ENCODE measurements around the gene GPR135. TPM values are rescaled to one million over a fixed set of nuclear protein-coding genes. Genes with fewer than 3 reads are reported as not detected.
A peak's percentile ranks its signal among the peaks of the same experiment; 100 is the strongest.

Gene GPR135
- total RNA-seq, 3 donors from 2014 or later (not counting 1 experiment from before 2014, with no cell fraction given) = 1.3 to 1.8 (median 1.8) TPM

- ATAC-seq = no peak
Measured at GRCh38 chr14:59482541-59483331, 17.6 kb upstream of the GPR135 start.

GRCh38 chr14:59481871-59482540 lies 16.8 kb upstream of the GPR135 start:
- H3K27ac ChIP-seq (ENCODE audit: low read length) = no peak overlapping the region
- no peaks in the 10 kb centered on the region for H3K9me3 ChIP-seq (ENCODE audit: control insufficient read depth, insufficient read depth, low read length)
- intact Hi-C loops (cut with micrococcal nuclease) = loop anchor here (5.0 kb wide), 1 partner anchor 610 kb away; the partner anchor contains the start of gene PCNX4
- 100% methylated on average over 2 of the region's 2 CpGs for WGBS (ENCODE audit: insufficient coverage)
- no peak for DNase-seq
- peaks cover 24% of the 10 kb centered on the region for H3K4me1 ChIP-seq (ENCODE audit: control insufficient read depth, insufficient read depth, low read length)
- H3K4me1 Mint-ChIP-seq = peaks cover 41 to 49% of the 10 kb centered on the region in 2 donors
- peaks cover 3% of the 10 kb centered on the region for H3K36me3 ChIP-seq (ENCODE audit: control insufficient read depth, insufficient read depth, low read length)
- H3K27ac Mint-ChIP-seq = peak overlapping the region; percentile 69 to 86
- TF ChIP-seq CTCF (IDR thresholded peaks at IDR 0.05) = no peak
- no peaks in the 10 kb centered on the region for H3K27me3 ChIP-seq (ENCODE audit: control insufficient read depth, insufficient read depth, low read length)
- no peaks in the 10 kb centered on the region for H3K27me3 Mint-ChIP-seq (ENCODE audit: low read depth in 2 of 2)
- ATAC-seq = no peak
- H3K9me3 Mint-ChIP-seq = no peaks in the 10 kb centered on the region
- no peak overlapping the region for H3K4me3 ChIP-seq (ENCODE audit: low read length)
- no peak overlapping the region for H3K4me3 Mint-ChIP-seq
- no peaks in the 10 kb centered on the region for H3K36me3 Mint-ChIP-seq

More at GRCh38 chr14:59482541-59483331, 17.6 kb upstream of the GPR135 start:
- H3K36me3 ChIP-seq (ENCODE audit: control insufficient read depth, insufficient read depth, low read length) = peaks cover 6% of the 10 kb centered on the region
- Mint-ChIP-seq H3K36me3 (no peaks in the 10 kb centered on the region), H3K27me3 (ENCODE audit: low read depth in 2 of 2) (no peaks in the 10 kb centered on the region), H3K9me3 (no peaks in the 10 kb centered on the region), H3K4me1 (peaks cover 41 to 49% of the 10 kb centered on the region in 2 donors), H3K27ac (peak overlapping the region; percentile 86), H3K4me3 (peak overlapping the region; percentile 93)
- H3K4me3 ChIP-seq (ENCODE audit: low read length) = no peak overlapping the region
- no peak overlapping the region for H3K27ac ChIP-seq (ENCODE audit: low read length)
- peaks cover 24% of the 10 kb centered on the region for H3K4me1 ChIP-seq (ENCODE audit: control insufficient read depth, insufficient read depth, low read length)
- no peak for DNase-seq
- H3K27me3 ChIP-seq (ENCODE audit: control insufficient read depth, insufficient read depth, low read length) = no peaks in the 10 kb centered on the region
- H3K9me3 ChIP-seq (ENCODE audit: control insufficient read depth, insufficient read depth, low read length) = no peaks in the 10 kb centered on the region
- intact Hi-C loops (cut with micrococcal nuclease) = loop anchor here (5.0 kb wide), 1 partner anchor 610 kb away; the partner anchor contains the start of gene PCNX4
- no peak for TF ChIP-seq CTCF (IDR thresholded peaks at IDR 0.05)
- WGBS (ENCODE audit: insufficient coverage) = 93% methylated on average over 5 of the region's 6 CpGs

GRCh38 chr14:59481407-59481806 lies 16.2 kb upstream of the GPR135 start:
- H3K4me3 Mint-ChIP-seq = no peak overlapping the region
- Histone ChIP-seq H3K4me3 (ENCODE audit: low read length) (no peak overlapping the region), H3K27ac (ENCODE audit: low read length) (no peak overlapping the region), H3K27me3 (ENCODE audit: control insufficient read depth, insufficient read depth, low read length) (no peaks in the 10 kb centered on the region), H3K36me3 (ENCODE audit: control insufficient read depth, insufficient read depth, low read length) (peaks cover 7% of the 10 kb centered on the region), H3K9me3 (ENCODE audit: control insufficient read depth, insufficient read depth, low read length) (no peaks in the 10 kb centered on the region), H3K4me1 (ENCODE audit: control insufficient read depth, insufficient read depth, low read length) (peaks cover 24% of the 10 kb centered on the region)
- H3K9me3 Mint-ChIP-seq = no peaks in the 10 kb centered on the region
- no peaks in the 10 kb centered on the region for H3K36me3 Mint-ChIP-seq
- H3K4me1 Mint-ChIP-seq = peaks cover 41 to 49% of the 10 kb centered on the region in 2 donors
- ATAC-seq (no peak), DNase-seq (no peak)
- 100% methylated on average over 2 of the region's 2 CpGs for WGBS (ENCODE audit: insufficient coverage)
- no peak for TF ChIP-seq CTCF (IDR thresholded peaks at IDR 0.05)
- peak overlapping the region in 1 of 2 donors; percentile 37 for H3K27ac Mint-ChIP-seq
- H3K27me3 Mint-ChIP-seq (ENCODE audit: low read depth in 2 of 2) = no peaks in the 10 kb centered on the region
- intact Hi-C loops (cut with micrococcal nuclease) = loop anchor here (5.0 kb wide), 1 partner anchor 611 kb away; the partner anchor contains the start of gene PCNX4

All from natural killer cell (primary cell).